ENCODE measurements around the gene COG1.

DNA sequence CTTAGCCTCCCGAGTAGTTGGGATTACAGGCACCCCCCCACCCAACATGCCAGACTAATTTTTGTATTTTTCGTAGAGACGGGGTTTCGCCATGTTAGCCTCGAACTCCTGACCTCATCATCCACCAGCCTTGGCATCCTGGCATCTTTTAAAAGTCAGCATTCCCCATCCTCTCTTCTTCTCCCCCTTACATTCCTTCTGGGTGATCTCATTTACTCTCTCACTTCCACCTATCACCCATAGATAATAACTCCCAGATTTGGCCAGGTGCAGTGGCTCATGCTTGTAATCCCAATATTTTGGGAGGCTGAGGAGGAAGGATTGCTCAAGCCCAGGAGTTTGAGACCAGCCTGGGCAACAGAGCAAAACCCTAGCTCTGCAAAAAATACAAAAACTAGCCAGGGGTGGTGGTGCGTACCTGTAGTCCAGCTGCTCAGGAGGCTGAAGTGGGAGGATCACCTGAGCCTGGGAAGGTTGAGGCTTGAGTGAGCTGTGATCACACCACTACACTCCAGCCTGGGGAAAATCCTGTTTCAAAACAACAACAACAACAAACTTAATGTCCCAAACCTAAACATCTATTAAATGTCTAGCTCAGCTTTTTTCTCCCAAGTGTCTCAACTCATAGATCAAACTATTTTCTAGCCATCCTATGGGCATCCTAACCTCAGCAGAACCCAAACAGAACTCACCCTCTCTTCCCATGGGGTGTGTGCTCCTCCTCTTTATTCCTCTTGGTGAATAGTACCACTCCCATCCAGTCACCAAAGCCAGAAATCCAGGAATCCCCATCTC, 44.1 kb upstream of the COG1 start:
- TF ChIP-seq EP300 (IDR thresholded peaks at IDR 0.05) (no peak), POLR2AphosphoS5 (IDR thresholded peaks at IDR 0.05) (no peak), POLR2A (IDR thresholded peaks at IDR 0.05) (no peak)
- TF ChIP-seq, protein P1, sequence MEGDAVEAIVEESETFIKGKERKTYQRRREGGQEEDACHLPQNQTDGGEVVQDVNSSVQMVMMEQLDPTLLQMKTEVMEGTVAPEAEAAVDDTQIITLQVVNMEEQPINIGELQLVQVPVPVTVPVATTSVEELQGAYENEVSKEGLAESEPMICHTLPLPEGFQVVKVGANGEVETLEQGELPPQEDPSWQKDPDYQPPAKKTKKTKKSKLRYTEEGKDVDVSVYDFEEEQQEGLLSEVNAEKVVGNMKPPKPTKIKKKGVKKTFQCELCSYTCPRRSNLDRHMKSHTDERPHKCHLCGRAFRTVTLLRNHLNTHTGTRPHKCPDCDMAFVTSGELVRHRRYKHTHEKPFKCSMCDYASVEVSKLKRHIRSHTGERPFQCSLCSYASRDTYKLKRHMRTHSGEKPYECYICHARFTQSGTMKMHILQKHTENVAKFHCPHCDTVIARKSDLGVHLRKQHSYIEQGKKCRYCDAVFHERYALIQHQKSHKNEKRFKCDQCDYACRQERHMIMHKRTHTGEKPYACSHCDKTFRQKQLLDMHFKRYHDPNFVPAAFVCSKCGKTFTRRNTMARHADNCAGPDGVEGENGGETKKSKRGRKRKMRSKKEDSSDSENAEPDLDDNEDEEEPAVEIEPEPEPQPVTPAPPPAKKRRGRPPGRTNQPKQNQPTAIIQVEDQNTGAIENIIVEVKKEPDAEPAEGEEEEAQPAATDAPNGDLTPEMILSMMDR (IDR thresholded peaks at IDR 0.05): no peak

Measured in sigmoid colon (tissue), 4 donors.